ENCODE measurements around the gene CCDC89.
A peak's percentile ranks its signal among the peaks of the same experiment; 100 is the strongest.
"Not testable (repeated sequence)": the region's sequence is repeated elsewhere in the genome, so short reads cannot be mapped to it uniquely, and the experiment has no call there.

The CCDC89 gene

DNA sequence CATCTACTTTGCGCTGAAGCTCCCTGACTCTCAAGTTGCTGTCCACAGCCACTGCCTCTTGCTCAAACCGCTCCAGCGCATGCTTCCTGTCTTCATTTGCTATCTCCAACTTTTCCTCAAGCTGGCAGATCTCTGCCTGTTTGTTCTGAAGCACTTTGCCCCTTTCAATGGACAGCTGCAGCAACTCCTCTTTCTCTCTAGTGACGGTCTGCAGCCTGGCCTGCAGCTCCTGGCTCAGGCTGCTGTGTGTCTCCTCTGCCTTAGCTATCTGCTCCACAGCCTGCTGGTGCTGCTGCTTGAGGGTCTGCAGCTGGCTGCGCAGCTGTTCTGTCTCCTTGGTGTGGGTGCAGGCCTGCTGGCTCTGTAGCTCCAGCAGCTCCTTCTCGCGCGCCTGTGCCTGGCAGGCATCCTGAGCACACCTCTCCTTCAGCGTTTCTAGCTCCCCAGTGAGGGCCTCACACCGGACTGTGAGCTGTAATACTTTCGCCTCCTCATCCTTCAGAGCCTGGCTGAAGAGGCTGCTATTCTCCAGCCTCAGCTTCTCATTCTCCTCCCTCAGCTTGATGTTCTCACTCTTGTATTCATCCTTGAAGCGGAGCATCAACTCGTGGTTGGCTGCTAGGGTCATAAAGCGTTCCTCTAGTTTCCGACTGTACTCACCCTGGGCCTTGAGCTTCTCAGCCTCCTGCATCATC is 723 bp downstream of the CCDC89 start:
- DNase-seq: no peak

DNA sequence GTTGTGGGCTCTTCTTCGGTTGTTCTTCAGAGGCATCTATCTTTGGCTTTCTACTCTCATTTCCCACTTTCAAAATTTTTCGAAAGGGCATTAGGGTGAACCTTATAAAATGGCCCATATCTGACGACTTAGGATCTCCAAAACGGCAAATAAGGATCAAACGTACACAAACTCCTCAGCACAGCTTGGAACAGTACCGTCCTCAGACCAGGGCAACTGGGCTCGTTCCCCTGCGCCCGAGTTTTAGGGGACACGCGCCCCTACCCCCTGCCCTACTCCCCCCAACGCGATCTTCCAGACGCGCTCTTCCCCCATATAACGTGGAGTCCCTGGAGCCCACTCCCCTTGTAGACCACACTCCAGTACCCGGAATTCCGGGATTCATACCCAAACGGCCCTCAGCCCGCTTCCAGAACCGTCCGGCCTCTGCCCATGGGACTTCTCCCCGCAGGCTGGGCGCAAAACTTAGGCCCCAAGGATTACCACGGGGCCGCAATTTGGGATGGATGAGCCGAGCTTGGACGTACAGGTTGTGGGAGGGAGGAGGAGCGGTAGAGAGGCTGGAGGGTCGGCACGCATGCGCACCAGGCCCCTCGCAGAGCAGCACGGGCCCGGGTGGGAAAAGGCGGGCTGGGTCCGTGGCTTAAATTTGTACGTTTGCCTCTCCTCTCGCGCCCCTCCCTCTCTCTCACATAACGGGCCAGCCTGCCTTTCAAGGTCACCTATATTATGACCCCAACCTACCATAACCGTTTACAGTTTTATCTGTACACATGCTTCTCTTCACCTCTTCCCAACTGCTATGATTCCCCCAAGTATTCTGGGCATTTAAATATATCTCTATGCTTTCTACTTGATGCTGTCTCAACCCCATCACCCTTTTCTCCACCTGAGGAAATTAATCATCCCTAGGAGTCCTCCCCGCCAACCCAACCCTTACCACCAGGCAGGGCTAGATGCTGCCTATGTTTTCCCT is 3.4 kb downstream of the CCDC89 start:
- DNase-seq: peak; percentile 14

GRCh38 chr11:85680897-85681296 is 5.1 kb downstream of the CCDC89 start:
- no peak for DNase-seq

DNA sequence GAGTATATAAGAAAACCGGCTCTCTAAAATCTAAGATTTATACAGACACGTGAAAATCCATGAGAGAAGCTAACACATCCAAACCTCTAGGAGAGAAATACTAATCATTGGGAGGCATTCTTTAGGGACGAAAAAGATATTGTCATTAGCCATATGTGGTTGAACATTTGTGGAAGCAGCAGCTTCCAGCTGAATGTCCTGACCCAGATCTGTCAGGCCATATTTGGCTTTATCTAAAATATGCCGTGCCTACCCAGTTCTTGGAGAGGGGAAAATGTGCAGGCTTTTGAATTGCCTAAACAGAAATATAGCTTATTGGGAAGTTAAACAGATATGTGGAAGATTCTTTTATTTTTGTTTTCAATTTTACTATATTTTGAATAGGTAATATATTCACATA is 6.4 kb downstream of the CCDC89 start:
- DNase-seq: no peak

- DNase-seq: no peak
These were observed 12.6 kb downstream of the CCDC89 start for GRCh38 chr11:85673393-85673792.

GRCh38 chr11:85672105-85672902 is 13.7 kb downstream of the CCDC89 start:
- no peak for DNase-seq

DNA sequence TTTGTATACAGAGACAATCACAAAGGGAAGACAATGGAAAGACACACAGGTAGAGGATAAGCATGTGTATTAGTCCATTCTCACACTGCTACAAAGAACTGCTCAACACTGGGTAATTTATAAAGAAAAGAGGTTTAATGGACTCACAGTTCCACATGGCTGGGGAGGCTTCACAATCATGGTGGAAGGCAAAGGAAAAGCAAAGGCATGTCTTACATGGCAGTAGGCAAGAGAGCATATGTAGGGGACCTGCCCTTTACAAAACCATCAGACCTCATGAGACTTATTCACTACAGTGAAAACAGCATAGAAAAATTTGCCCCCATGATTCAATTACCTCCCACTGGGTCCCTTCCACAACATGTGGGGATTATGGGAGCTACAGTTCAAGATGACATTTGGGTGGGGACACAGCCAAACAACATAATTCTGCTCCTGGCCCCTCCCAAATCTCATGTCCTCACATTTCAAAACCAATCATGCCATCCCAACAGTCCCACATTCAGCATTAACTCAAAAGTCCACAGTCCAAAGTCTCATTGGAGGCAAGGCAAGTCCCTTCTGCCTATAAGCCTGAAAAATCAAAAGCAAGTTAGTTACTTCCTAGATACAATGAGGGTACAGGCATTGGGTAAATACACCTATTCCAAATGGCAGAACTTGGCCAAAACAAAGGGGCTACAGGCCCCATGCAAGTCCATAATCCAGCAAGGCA is 14.9 kb downstream of the CCDC89 start:
- not testable (repeated sequence) for DNase-seq

DNA sequence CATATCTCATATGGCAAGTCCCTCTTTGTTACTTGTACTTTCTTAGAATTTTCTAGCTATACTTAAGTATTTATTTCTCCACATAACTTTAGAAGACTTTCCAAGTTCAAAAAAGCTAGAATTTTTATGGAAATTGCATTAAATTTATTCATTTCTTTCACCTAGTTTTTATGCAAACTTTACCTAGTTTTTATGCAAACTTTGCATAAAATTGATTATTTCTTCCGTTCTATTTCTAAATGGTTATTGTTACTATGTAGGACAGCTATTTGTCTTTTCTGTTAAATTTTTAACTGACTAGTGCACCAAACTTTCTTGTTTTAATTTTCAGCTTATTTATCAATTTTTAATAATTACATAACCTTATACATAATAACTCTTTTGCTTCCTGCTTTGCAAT is 17.8 kb downstream of the CCDC89 start:
- DNase-seq: no peak

DNA sequence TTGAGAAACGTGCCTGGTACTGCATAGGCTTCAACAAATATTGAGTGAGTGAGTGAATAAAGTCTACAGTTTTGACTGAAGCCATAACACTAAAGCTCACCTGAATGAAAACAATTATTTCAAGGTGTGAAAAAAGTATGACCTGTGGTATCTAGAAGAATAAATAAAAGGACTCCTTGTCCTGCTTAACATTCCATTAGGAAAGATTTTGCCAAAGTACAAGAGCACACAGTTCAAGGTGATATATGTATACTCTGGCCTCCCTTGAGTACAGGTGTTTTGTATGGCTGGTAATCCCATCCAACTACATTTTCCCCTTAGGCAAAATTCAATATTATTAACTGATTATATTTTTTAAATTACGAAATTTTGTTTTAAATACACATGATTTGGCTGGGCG is 19.3 kb downstream of the CCDC89 start:
- no peak for DNase-seq

GRCh38 chr11:85665733-85666132 is 20.3 kb downstream of the CCDC89 start:
- DNase-seq: no peak

DNA sequence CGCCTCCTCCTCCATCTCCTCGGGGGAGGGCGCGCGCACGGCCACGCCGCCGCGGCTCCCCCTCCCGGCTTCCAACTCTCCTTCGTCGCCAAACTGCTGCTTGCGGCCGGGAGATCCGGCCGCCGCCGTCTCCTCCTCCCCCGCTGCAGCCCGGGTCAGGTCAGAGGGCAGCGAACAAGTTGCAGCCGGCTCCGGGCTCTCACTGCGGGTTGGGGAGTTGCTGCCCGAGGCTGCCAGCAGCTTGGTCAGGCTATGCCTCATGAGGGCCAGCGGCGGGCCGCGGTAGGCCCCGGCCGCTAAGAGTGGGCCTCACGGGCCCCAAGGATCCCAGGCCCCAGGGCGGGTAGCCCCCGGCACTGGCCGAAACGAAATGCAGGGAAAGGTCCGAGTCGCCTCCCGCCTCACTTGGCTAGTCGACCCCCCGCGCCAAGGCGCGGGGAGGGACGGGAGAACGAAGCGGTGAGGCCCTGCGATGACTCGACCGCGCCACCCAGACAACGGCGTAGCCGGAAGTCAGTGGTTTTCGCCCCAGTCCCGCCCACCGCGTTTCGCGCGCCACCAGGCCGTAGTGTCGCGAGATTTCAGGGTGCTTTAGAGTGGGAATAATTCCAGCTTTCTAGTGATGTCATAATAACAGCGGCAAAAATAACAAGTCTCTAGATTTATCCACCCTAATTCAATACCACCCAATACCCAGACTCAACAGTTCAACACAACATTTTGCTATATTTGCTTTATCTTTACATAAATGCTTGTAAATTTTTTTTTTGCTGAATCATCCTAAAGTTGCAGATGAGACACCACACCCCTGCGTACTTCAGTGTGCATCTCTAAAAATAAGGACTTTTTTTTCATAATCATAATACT is 21.1 kb downstream of the CCDC89 start, which contains the start of gene CREBZF:
Gene CREBZF (minus strand): TSS at position 515 of the 867 bp plus-strand sequence. CDS start 254 bp downstream, at position 261.
- DNase-seq: peak; percentile 82

GRCh38 chr11:85663753-85664614 is 22.0 kb downstream of the CCDC89 start:
- no peak for DNase-seq

DNA sequence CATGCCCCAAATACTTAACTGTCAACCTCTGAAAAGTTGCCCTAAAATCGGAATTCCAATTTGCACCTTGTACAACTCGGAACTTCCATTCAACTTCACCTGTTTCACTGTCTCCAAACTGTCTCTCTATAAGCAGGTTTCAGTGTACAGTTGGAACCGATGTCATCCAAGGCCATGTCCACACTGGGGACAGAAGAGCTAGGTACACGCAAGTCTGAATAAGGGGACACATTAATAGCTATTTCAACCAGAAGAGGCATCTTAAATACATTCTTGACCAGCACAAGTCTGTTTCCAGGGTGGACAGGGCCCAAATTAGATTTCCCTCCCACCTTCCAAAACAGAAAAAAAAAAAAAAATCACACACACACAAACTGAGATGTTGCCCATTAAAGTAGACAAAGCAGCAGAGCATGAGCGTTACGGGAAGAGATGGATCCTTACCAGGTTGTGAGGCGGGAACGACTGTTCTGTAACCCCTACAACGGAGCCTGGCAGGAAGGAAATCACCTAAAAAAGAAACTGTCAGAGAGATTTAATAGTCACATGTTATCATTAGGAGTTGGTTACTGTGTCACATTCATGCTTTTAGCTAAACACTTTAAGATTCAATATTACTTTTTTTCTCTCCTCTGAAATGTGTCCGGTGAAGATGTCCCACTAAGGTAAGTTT is 22.8 kb downstream of the CCDC89 start:
- DNase-seq: no peak

- DNase-seq: no peak
These were observed 23.9 kb downstream of the CCDC89 start for GRCh38 chr11:85661972-85662664.

DNA sequence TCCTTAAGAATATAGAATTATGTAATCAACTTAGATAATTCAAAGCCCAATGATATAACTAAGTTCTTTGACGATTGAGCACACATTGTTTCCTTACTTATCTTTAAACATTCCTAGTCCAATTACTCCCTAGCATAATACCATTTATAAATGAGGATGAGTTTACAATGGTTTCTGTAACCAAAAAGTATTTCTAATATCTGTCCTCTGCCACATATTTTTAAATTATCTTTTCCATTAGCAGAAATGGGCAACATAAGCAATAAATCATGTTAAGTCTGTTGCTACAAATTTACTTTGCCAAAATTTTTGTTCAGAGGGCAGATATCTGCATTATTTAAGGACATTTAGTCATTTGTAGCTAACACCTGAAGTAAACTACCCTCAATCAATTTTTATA is 27.8 kb downstream of the CCDC89 start:
- DNase-seq: no peak

DNA sequence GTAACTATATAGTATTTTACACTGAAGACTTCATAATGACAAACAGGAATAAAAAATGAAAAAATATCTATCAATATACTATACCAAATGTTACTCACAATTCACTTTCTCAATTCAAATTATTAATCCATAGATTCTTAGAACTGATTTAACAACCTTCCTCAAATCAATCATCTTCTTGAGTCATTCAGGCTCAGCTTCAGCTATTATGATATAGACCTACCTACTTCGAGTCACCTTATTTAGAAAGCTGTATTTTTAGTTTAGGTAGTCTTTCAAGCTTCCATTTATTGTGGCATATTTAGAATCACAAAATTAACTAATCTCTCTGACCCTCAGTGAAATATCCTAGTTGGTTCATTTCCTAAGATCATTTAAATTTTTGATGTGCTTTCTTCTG is 29.2 kb downstream of the CCDC89 start:
- no peak for DNase-seq

GRCh38 chr11:85654343-85654742 is 31.7 kb downstream of the CCDC89 start:
- not testable (repeated sequence) for DNase-seq

DNA sequence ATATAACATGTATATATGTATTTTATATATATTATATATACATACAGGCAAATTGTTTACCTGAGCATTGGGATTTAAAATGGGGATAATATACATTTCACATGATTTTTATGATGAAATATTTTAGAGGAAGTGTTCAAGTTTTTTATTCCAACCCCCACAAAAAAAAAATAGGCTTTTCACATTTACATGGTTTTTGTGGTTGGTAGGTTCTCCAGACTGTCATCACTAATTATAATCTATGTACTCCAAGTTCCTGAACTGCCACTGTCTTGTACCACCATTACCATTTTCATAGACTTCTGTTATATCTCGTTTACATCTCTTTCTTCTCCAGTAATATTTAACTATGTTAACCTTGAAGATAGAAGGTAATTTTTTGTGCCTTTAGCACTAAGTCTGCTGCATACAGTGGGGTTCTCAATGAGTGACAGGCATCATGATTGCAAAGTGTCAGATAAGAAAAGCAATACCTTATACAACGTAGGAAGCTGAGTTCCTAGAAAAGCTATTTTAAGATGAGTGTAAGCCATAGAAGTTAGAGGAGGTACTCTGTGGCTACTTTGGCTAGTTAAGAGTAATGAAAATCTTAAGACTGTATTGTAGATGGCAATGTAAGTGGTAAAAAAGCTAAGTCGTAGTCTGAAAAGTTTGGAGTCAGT is 33.1 kb downstream of the CCDC89 start:
- DNase-seq: no peak

DNA sequence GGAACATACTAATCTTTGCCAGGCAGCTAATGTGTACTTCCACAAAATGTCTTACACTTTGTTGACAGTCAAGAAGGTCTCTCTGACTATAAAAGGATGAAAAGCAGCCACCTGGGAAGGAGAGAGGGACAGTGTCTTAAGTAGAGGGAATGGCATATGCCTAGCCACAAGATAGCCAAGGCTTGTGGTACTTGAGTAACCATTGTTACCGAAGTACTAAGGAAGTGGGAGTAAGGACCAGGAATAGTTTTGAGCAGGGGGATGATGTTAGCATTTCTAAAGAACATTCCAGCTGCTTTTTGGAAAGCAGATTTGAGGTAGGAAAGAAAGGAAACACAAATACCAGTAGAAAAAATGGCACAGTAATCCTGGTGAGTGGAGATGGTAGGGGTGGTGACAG is 34.9 kb downstream of the CCDC89 start:
- no peak for DNase-seq
